HepG2 (cell line): Measurements from ENCODE around the gene SNX9. TPM values are rescaled to one million over a fixed set of nuclear protein-coding genes. Genes with fewer than 3 reads are reported as not detected.

ENCODE experiments used
- BCL6 ChIP-seq: IDR thresholded peaks from 2 replicates; pipeline ENCODE4 v1.6.1; 2016; ENCODE audit warnings: missing genetic modification reagents, missing compliant biosample characterization
- HMG20A ChIP-seq: IDR thresholded peaks from 2 replicates; pipeline ENCODE4 v1.6.1; 2016; ENCODE audit warnings: borderline replicate concordance
- JDP2 ChIP-seq: sonication (generic); formaldehyde crosslinking; IDR thresholded peaks from 2 replicates; pipeline ENCODE4 v1.8.1; 2022; ENCODE audit warnings: missing genetic modification reagents, borderline replicate concordance
- KIAA2018 ChIP-seq: sonication (generic); formaldehyde crosslinking; IDR thresholded peaks from 2 replicates; pipeline ENCODE4 v1.5.0; 2020; ENCODE audit warnings: mild to moderate bottlenecking, missing genetic modification reagents, borderline replicate concordance
- PRMT3 ChIP-seq: sonication (generic); formaldehyde crosslinking; IDR thresholded peaks from 2 replicates; pipeline ENCODE4 v1.8.1; 2022; ENCODE audit warnings: low read depth, mild to moderate bottlenecking, moderate library complexity, missing genetic modification reagents, borderline replicate concordance
- RCOR2 ChIP-seq: IDR thresholded peaks from 2 replicates; pipeline ENCODE4 v1.6.1; 2016; ENCODE audit warnings: missing biosample characterization, missing genetic modification reagents
- SOX6 ChIP-seq, 2 experiments: fragments of 450-650 bp in 1 of 2; sonication (generic) in 1 of 2; formaldehyde crosslinking in 1 of 2; IDR thresholded peaks; 2 replicates each; pipeline versions ENCODE4 v1.4.0 to v1.6.1; 2017 to 2020; ENCODE audit warnings: antibody characterized with exemption in 1 of 2, mild to moderate bottlenecking in 1 of 2, missing genetic modification reagents in 1 of 2
- YY1 ChIP-seq: IDR thresholded peaks from 2 replicates; pipeline ENCODE4 v1.6.1; 2011; ENCODE audit warnings: low read length, low read depth, moderate library complexity, mild to moderate bottlenecking; ENCODE audit not compliant: insufficient read depth, insufficient replicate concordance
- ZBTB1 ChIP-seq: sonication (generic); formaldehyde crosslinking; IDR thresholded peaks from 2 replicates; pipeline ENCODE4 v1.4.0; 2020; ENCODE audit warnings: missing genetic modification reagents, borderline replicate concordance
- ZBTB26 ChIP-seq: IDR thresholded peaks from 2 replicates; pipeline ENCODE4 v1.6.1; 2016; ENCODE audit warnings: missing compliant biosample characterization, missing genetic modification reagents, borderline replicate concordance
- ZMAT5 ChIP-seq: sonication (generic); formaldehyde crosslinking; IDR thresholded peaks from 2 replicates; pipeline ENCODE4 v1.5.0; 2020; ENCODE audit warnings: mild to moderate bottlenecking, low read depth, missing genetic modification reagents, borderline replicate concordance
- ZNF101 ChIP-seq: sonication (generic); formaldehyde crosslinking; IDR thresholded peaks from 2 replicates; pipeline ENCODE4 v1.4.0; 2020; ENCODE audit warnings: mild to moderate bottlenecking, low read depth, missing genetic modification reagents, borderline replicate concordance
- ZNF326 ChIP-seq: sonication (generic); formaldehyde crosslinking; IDR thresholded peaks from 2 replicates; pipeline ENCODE4 v1.4.0; 2020; ENCODE audit warnings: missing genetic modification reagents, borderline replicate concordance
- ZNF44 ChIP-seq: sonication (generic); formaldehyde crosslinking; IDR thresholded peaks from 2 replicates; pipeline ENCODE4 v1.5.1; 2020; ENCODE audit warnings: mild to moderate bottlenecking, missing genetic modification reagents
- ZNF780A ChIP-seq: sonication (generic); formaldehyde crosslinking; IDR thresholded peaks from 2 replicates; pipeline ENCODE4 v1.8.0; 2022; ENCODE audit warnings: mild to moderate bottlenecking, missing genetic modification reagents, moderate library complexity
- ZNF883 ChIP-seq: sonication (generic); formaldehyde crosslinking; IDR thresholded peaks from 2 replicates; pipeline ENCODE4 v1.5.1; 2020; ENCODE audit warnings: mild to moderate bottlenecking, missing genetic modification reagents; ENCODE audit errors: not compliant biosample characterization
- ZSCAN31 ChIP-seq: sonication (generic); formaldehyde crosslinking; IDR thresholded peaks from 2 replicates; pipeline ENCODE4 v1.5.0; 2020; ENCODE audit warnings: low read depth, mild to moderate bottlenecking, missing genetic modification reagents
- polyA plus RNA-seq, 8 experiments: library from polyadenylated mRNA; depleted of rRNA in 3 of 8; stranded (reverse) in 7 of 8; unstranded in 1 of 8; fragments of >200 nt; fragmentation: Illumina TruSeq in 4 of 8; extraction: Trizol in 4 of 8; gene quantifications; 2 replicates each; pipeline versions ENCODE4 v1.2.1 to v1.2.3, GENCODE V29; 2011 to 2016; ENCODE audit warnings: low read depth in 4 of 8, missing spikeins in 1 of 8, mixed read lengths in 1 of 8; ENCODE audit not compliant: insufficient read depth in 1 of 8
- total RNA-seq, 5 experiments: library from RNA; depleted of rRNA; stranded (reverse); fragments of >200 nt; fragmentation: Illumina TruSeq; extraction: Trizol; gene quantifications; 2 replicates each; pipeline ENCODE4 v1.2.3, GENCODE V29; 2016; ENCODE audit warnings: low read depth in 1 of 5
- TF ChIP-seq, protein P1 (sequence below): sonication (generic); formaldehyde crosslinking; IDR thresholded peaks from 2 replicates; pipeline ENCODE4 v1.8.1; 2023; ENCODE audit warnings: missing genetic modification reagents, mild to moderate bottlenecking, borderline replicate concordance

The SNX9 gene
- total and polyA plus RNA-seq, 2 of the 13 experiments (the other 11 are each of a cell fraction or from before 2014, with no cell fraction given) = 21.9 to 36.0 TPM

DNA sequence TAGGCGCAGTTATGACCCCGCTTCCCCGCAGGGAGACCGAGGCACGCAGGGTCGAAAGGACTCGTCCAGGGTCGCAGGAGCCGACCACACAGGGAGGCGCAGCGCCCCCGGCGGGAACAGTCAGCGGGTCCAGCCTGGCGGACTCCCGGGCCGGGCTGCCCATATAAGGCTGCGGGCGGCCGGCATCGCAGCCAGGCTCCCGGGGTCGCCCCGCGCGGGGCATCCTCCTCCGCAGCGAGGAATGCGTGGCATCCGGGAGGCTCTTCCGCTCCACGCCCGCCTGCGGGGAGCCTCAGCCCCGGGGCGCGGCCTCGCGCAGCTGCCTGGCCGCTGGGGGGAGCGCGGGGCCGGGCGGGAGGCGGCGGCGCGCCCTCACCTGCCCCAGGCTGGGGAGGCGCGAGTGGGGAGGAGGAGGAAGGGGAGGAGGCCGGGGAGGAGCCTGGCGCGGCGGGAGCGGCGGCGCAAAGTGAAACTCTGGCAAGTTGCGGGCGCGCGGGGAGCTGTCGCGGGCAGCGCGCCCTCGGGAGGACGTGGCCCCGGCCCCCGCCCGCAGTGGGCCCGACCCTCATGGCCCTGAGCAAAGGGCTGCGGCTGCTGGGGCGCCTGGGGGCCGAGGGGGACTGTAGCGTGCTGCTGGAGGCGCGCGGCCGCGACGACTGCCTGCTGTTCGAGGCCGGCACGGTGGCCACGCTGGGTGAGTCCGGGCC lies 158.5 kb downstream of the SNX9 start, which contains the start of gene SYNJ2 (continued):
- 0 out of 2 replicates have a peak, but pooled peaks have one; percentile 64 for TF ChIP-seq ZBTB26 (CRISPR knock-in tag)
- no peak; the same call in 1 of the 2 replicates for TF ChIP-seq ZNF101
- TF ChIP-seq ZBTB1 (CRISPR knock-in tag) = peak; percentile 40; the same call in 1 of the 2 replicates
- 0 out of 2 replicates have a peak, but pooled peaks have one; percentile 26 for TF ChIP-seq RCOR2 (CRISPR knock-in tag)
- TF ChIP-seq ZNF780A = 0 out of 2 replicates have a peak, but pooled peaks have one; percentile 35
- TF ChIP-seq SOX6 (IDR thresholded peaks at IDR 0.05) = no peak
- peak; percentile 82 for TF ChIP-seq SOX6 (CRISPR knock-in tag; IDR thresholded peaks at IDR 0.05)
- TF ChIP-seq HMG20A (CRISPR knock-in tag) = peak; percentile 38; the same call in 1 of the 2 replicates
- TF ChIP-seq PRMT3 (CRISPR knock-in tag) = no peak
- TF ChIP-seq ZMAT5 (CRISPR knock-in tag) = no peak
- TF ChIP-seq, protein P1, sequence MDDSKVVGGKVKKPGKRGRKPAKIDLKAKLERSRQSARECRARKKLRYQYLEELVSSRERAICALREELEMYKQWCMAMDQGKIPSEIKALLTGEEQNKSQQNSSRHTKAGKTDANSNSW (CRISPR knock-in tag) = 0 out of 2 replicates have a peak, but pooled peaks have one; percentile 59
- TF ChIP-seq BCL6 (CRISPR knock-in tag) = peak; percentile 68; the same call in 1 of the 2 replicates
- no peak; the same call in 1 of the 2 replicates for TF ChIP-seq JDP2 (CRISPR knock-in tag)
- 0 out of 2 replicates have a peak, but pooled peaks have one; percentile 38 for TF ChIP-seq ZNF44 (CRISPR knock-in tag)
- peak; percentile 78; the same call in 1 of the 2 replicates for TF ChIP-seq ZSCAN31
- TF ChIP-seq ZNF883 (CRISPR knock-in tag) = peak; percentile 18
- no peak for TF ChIP-seq KIAA2018 (CRISPR knock-in tag)
- TF ChIP-seq YY1 = peak; percentile 73
- TF ChIP-seq ZNF326 (CRISPR knock-in tag) = no peak
